Hippocampal formation (tissue), 2 donors: Measurements from ENCODE around the gene ZFR.
"Not testable (repeated sequence)": the region's sequence is repeated elsewhere in the genome, so short reads cannot be mapped to it uniquely, and the experiment has no call there.

Experiments
- DNase-seq, 2 donors: peaks; one replicate each; lab custom pipeline; 2025; lab: John Stamatoyannopoulos, UW

The ZFR gene

GRCh38 chr5:32319926-32320543, 124.5 kb downstream of the ZFR start:
- DNase-seq, result no peak

- no peak for DNase-seq
These were observed 125.1 kb downstream of the ZFR start for GRCh38 chr5:32319392-32319791.

- DNase-seq, result no peak
These were observed 127.5 kb downstream of the ZFR start for GRCh38 chr5:32317041-32317440.

- no peak for DNase-seq
These were observed 129.1 kb downstream of the ZFR start for GRCh38 chr5:32315221-32316014.

- no peak for DNase-seq
These were observed 129.9 kb downstream of the ZFR start for GRCh38 chr5:32314658-32315057.

GRCh38 chr5:32314152-32314488, 130.4 kb downstream of the ZFR start:
- DNase-seq, result not testable (repeated sequence)

GRCh38 chr5:32312595-32313332, 131.8 kb downstream of the ZFR start, which contains the start of gene MTMR12:
Gene MTMR12 (minus strand): TSS chr5:32312939. CDS start chr5:32312838, 101 bp downstream.
- DNase-seq, result peak; percentile 99 to 100

- DNase-seq, result peak; percentile 15 to 31
These were observed 132.3 kb downstream of the ZFR start for GRCh38 chr5:32312197-32312594.

- no peak for DNase-seq
These were observed 132.9 kb downstream of the ZFR start for GRCh38 chr5:32311404-32312196.

- DNase-seq, result no peak
These were observed 134.8 kb downstream of the ZFR start for GRCh38 chr5:32309761-32310160.

GRCh38 chr5:32308946-32309345, 135.6 kb downstream of the ZFR start:
- DNase-seq, result no peak

GRCh38 chr5:32307769-32308194, 136.8 kb downstream of the ZFR start:
- DNase-seq, result no peak

GRCh38 chr5:32304622-32305021, 139.9 kb downstream of the ZFR start:
- DNase-seq, result no peak
